H1 (cell line): ENCODE results near the gene RAPGEF5. TPM values are rescaled to one million over a fixed set of nuclear protein-coding genes. Genes with fewer than 3 reads are reported as not detected.

ENCODE experiments used
- CTCF ChIA-PET: fragments of 300-600 bp; sonication (Branson Sonifier 250); formaldehyde crosslinking; loops from one replicate; lab custom pipeline; 2021; ENCODE audit not compliant: partially characterized antibody; lab: Charles Lee
- POLR2A ChIA-PET: fragments of 300-600 bp; sonication (Branson Sonifier 250); formaldehyde crosslinking; loops from one replicate; lab custom pipeline; 2021; ENCODE audit warnings: inconsistent platforms; ENCODE audit not compliant: partially characterized antibody; lab: Charles Lee
- DNase-seq, 2 experiments: peaks; one replicate each; pipeline versions ENCODE4 v3.0.0 to v3.0.0-alpha.2; 2010 to 2022; ENCODE audit warnings: low spot score in 2 of 2, low read depth in 1 of 2, mixed read lengths in 1 of 2
- FAIRE-seq: peaks from 2 replicates; lab custom pipeline; 2011; peaks lifted over from hg19 to GRCh38; lab: Jason Lieb, UNC
- H2AFZ ChIP-seq: 2 replicates; pipeline ENCODE4 v1.8.1; 2012; ENCODE audit warnings: low read length, inconsistent platforms
- H2AK5ac ChIP-seq: 2 replicates; pipeline ENCODE4 v1.6.1; 2013; ENCODE audit warnings: low read depth, low read length
- H2BK120ac ChIP-seq: replicated peaks from 2 replicates; pipeline ENCODE3; 2013; ENCODE audit warnings: low read depth, low read length, inconsistent platforms
- H2BK12ac ChIP-seq: 2 replicates; pipeline ENCODE4 v1.6.1; 2013; ENCODE audit warnings: low read depth, low read length
- H2BK15ac ChIP-seq: 2 replicates; pipeline ENCODE4 v1.6.1; 2013; ENCODE audit warnings: low read length
- H2BK20ac ChIP-seq: 2 replicates; pipeline ENCODE4 v1.6.1; 2013; ENCODE audit warnings: low read length
- H2BK5ac ChIP-seq: 2 replicates; pipeline ENCODE4 v1.6.1; 2013; ENCODE audit warnings: low read depth, low read length
- H3K14ac ChIP-seq: 2 replicates; pipeline ENCODE4 v1.6.1; 2013; ENCODE audit warnings: inconsistent platforms; ENCODE audit not compliant: insufficient read length
- H3K18ac ChIP-seq: 2 replicates; pipeline ENCODE4 v1.6.1; 2013; ENCODE audit warnings: low read length; ENCODE audit errors: extremely low read depth
- H3K23ac ChIP-seq: 2 replicates; pipeline ENCODE4 v1.6.1; 2013; ENCODE audit warnings: inconsistent platforms; ENCODE audit not compliant: insufficient read length
- H3K23me2 ChIP-seq: 2 replicates; pipeline ENCODE4 v1.6.1; 2013; ENCODE audit warnings: low read depth, low read length
- H3K27ac ChIP-seq: 2 replicates; pipeline ENCODE4 v1.6.1; 2011; ENCODE audit warnings: low read depth, low read length, inconsistent platforms
- H3K27me3 ChIP-seq, 4 experiments: replicated peaks in 1 of 4; 1 replicate in 1 of 4; 2 replicates in 3 of 4; pipeline versions ENCODE4 v1.6.1 to v1.8.1; 2011 to 2013; ENCODE audit warnings: low read length in 3 of 4, mild to moderate bottlenecking in 3 of 4, inconsistent platforms in 2 of 4, mixed read lengths in 2 of 4, moderate library complexity in 1 of 4; ENCODE audit not compliant: control insufficient read depth in 3 of 4, insufficient read depth in 3 of 4; ENCODE audit errors: extremely low read depth in 1 of 4
- H3K36me3 ChIP-seq, 4 experiments: 2 replicates each; pipeline versions ENCODE4 v1.6.1 to v1.8.1; 2011 to 2013; ENCODE audit warnings: mild to moderate bottlenecking in 4 of 4, low read length in 3 of 4, moderate library complexity in 2 of 4, control low read depth in 1 of 4, inconsistent platforms in 1 of 4; ENCODE audit not compliant: insufficient read depth in 4 of 4, control insufficient read depth in 2 of 4
- H3K4ac ChIP-seq: replicated peaks from 2 replicates; pipeline ENCODE3; 2013; ENCODE audit warnings: low read length, low read depth, mixed read lengths, inconsistent platforms; ENCODE audit not compliant: insufficient read length
- H3K4me1 ChIP-seq, 4 experiments: replicated peaks in 1 of 4; 1 replicate in 1 of 4; 2 replicates in 3 of 4; pipeline versions ENCODE4 v1.6.1 to v1.8.1; 2011 to 2013; ENCODE audit warnings: low read length in 3 of 4, inconsistent platforms in 2 of 4, mixed read lengths in 1 of 4; ENCODE audit not compliant: insufficient read depth in 4 of 4, control insufficient read depth in 3 of 4
- H3K4me2 ChIP-seq, 2 experiments: 2 replicates each; pipeline versions ENCODE4 v1.6.1 to v1.8.1; 2011 to 2013; ENCODE audit warnings: low read depth in 2 of 2, low read length in 2 of 2, control low read depth in 1 of 2, inconsistent platforms in 1 of 2, mild to moderate bottlenecking in 1 of 2; ENCODE audit not compliant: insufficient read depth in 1 of 2
- H3K4me3 ChIP-seq, 4 experiments: fragments of 200-600, 300-600 bp in 1 of 4; sonication (generic), shearing (Covaris generic), sonication (Bioruptor Twin) in 1 of 4; 2 replicates each; pipeline versions ENCODE4 v1.5.1 to v1.8.1; 2011 to 2016; ENCODE audit warnings: low read length in 4 of 4, low read depth in 3 of 4, control low read depth in 2 of 4, inconsistent platforms in 2 of 4, mild to moderate bottlenecking in 2 of 4, mixed read lengths in 1 of 4, moderate library complexity in 1 of 4; ENCODE audit not compliant: insufficient read depth in 2 of 4; ENCODE audit errors: extremely low read depth in 1 of 4
- H3K56ac ChIP-seq: replicated peaks from 2 replicates; pipeline ENCODE3; 2013; ENCODE audit warnings: low read depth, mild to moderate bottlenecking, mixed read lengths, low read length, inconsistent platforms; ENCODE audit not compliant: insufficient read length
- H3K79me1 ChIP-seq: 2 replicates; pipeline ENCODE4 v1.6.1; 2013; ENCODE audit warnings: low read depth, low read length, control low read depth
- H3K79me2 ChIP-seq, 2 experiments: 2 replicates each; pipeline versions ENCODE4 v1.6.1 to v1.8.1; 2012 to 2013; ENCODE audit warnings: low read length in 2 of 2, mild to moderate bottlenecking in 2 of 2, inconsistent platforms in 1 of 2; ENCODE audit not compliant: insufficient read depth in 2 of 2, control insufficient read depth in 1 of 2
- H3K9ac ChIP-seq, 4 experiments: replicated peaks in 1 of 4; 1 replicate in 1 of 4; 2 replicates in 3 of 4; pipeline versions ENCODE4 v1.6.1 to v1.8.1; 2011 to 2013; ENCODE audit warnings: low read depth in 3 of 4, low read length in 3 of 4, control low read depth in 2 of 4, mild to moderate bottlenecking in 2 of 4, moderate library complexity in 2 of 4, inconsistent platforms in 1 of 4; ENCODE audit errors: extremely low read depth in 1 of 4
- H3K9me3 ChIP-seq, 2 experiments: 2 replicates each; pipeline versions ENCODE4 v1.6.1 to v1.8.1; 2012 to 2013; ENCODE audit warnings: mild to moderate bottlenecking in 2 of 2, moderate library complexity in 2 of 2, control low read depth in 1 of 2, inconsistent platforms in 1 of 2, low read depth in 1 of 2, low read length in 1 of 2, mixed read lengths in 1 of 2; ENCODE audit not compliant: insufficient read depth in 2 of 2
- H4K20me1 ChIP-seq, 2 experiments: replicated peaks in 1 of 2; 2 replicates each; pipeline versions ENCODE3 to v1.8.1; 2011 to 2013; ENCODE audit warnings: inconsistent platforms in 2 of 2, low read length in 2 of 2, mild to moderate bottlenecking in 1 of 2; ENCODE audit not compliant: insufficient read depth in 2 of 2, control insufficient read depth in 1 of 2
- H4K5ac ChIP-seq: 2 replicates; pipeline ENCODE4 v1.6.1; 2013; ENCODE audit warnings: low read length, low read depth, mixed read lengths, inconsistent platforms; ENCODE audit not compliant: insufficient read length
- H4K8ac ChIP-seq: 2 replicates; pipeline ENCODE4 v1.8.0; 2013; ENCODE audit warnings: mild to moderate bottlenecking, moderate library complexity, low read length, inconsistent platforms; ENCODE audit not compliant: insufficient read depth; ENCODE audit errors: extremely low read depth
- H4K91ac ChIP-seq: replicated peaks from 2 replicates; pipeline ENCODE3; 2013; ENCODE audit warnings: low read length, mixed read lengths, inconsistent platforms; ENCODE audit not compliant: insufficient read length
- GABPA ChIP-seq: IDR thresholded peaks from 2 replicates; pipeline ENCODE4 v1.6.1; 2011; ENCODE audit warnings: mild to moderate bottlenecking, low read length, moderate library complexity, borderline replicate concordance; ENCODE audit not compliant: insufficient read depth
- JUN ChIP-seq: IDR thresholded peaks from 2 replicates; pipeline ENCODE4 v1.6.1; 2011; ENCODE audit warnings: low read depth, mild to moderate bottlenecking, improper control_type of control experiment, low read length
- KDM1A ChIP-seq: fragments of 200-600, 300-600 bp; sonication (generic); IDR thresholded peaks from 2 replicates; pipeline ENCODE4 v1.7.1; 2016; ENCODE audit warnings: mild to moderate bottlenecking, low read length, borderline replicate concordance
- RAD21 ChIP-seq, 2 experiments: IDR thresholded peaks in 1 of 2; conservative IDR thresholded peaks in 1 of 2; 2 replicates each; pipeline ENCODE4 v1.6.1; 2011; ENCODE audit warnings: low read depth in 2 of 2, low read length in 2 of 2, improper control_type of control experiment in 1 of 2, inconsistent platforms in 1 of 2, mild to moderate bottlenecking in 1 of 2, moderate library complexity in 1 of 2
- TEAD4 ChIP-seq: IDR thresholded peaks from 2 replicates; pipeline ENCODE4 v1.6.1; 2012; ENCODE audit warnings: low read depth, low read length, inconsistent platforms, mixed read lengths
- WGBS, 2 experiments: shearing (Covaris generic) in 1 of 2; methylation state at CpG; one replicate each; pipeline versions ENCODE4 v1.1.6 to v1.1.7; 2013 to 2015; ENCODE audit warnings: low lambda C conversion rate in 2 of 2, mixed read lengths in 2 of 2, inconsistent platforms in 1 of 2, low coverage in 1 of 2, missing lambda C conversion rate in 1 of 2; ENCODE audit not compliant: insufficient replicate concordance in 2 of 2, insufficient coverage in 1 of 2, insufficient read length in 1 of 2; ENCODE audit errors: extremely low coverage in 1 of 2, missing lambda C conversion rate in 1 of 2; 5-methylcytosine and 5-hydroxymethylcytosine counted together
- polyA plus RNA-seq, 7 experiments: library from polyadenylated mRNA; depleted of rRNA in 3 of 7; stranded (reverse) in 5 of 7; unstranded in 2 of 7; fragments of >200 nt in 5 of 7; fragments of 200-250 nt in 2 of 7; gene quantifications; 1 replicate in 5 of 7; 2 replicates in 1 of 7; 4 replicates in 1 of 7; pipeline versions ENCODE4 v1.2.1 to v1.2.3, GENCODE V29; 2011 to 2013; ENCODE audit warnings: missing spikeins in 2 of 7, mixed read lengths in 2 of 7
- total RNA-seq: library from RNA; stranded (reverse); fragmentation: NEBNext Ultra II Directional; extraction: Animal tissue kit (Norgen Biotek cat#: 25700); gene quantifications from 2 replicates; pipeline ENCODE4 v1.2.1, GENCODE V29; 2021

The RAPGEF5 gene
- total and polyA plus RNA-seq, 2 of the 8 experiments (the other 6 are each of a cell fraction or from before 2014, with no cell fraction given) = 4.4 to 22.9 TPM

GRCh38 chr7:22241805-22242390, 115.1 kb downstream of the RAPGEF5 start:
- Histone ChIP-seq H3K36me3 (peaks cover 0 to 2% (median 0%) of the 10 kb centered on the region in 4 experiments; a peak in 2 of 8 replicates), H4K8ac (no peak overlapping the region), H3K4ac (no peak overlapping the region), H3K4me3 (no peak overlapping the region), H3K79me2 (no peaks in the 10 kb centered on the region), H2BK5ac (peak overlapping the region; percentile 44), H4K5ac (no peak overlapping the region), H3K79me1 (peaks cover 2% of the 10 kb centered on the region; the same call in 1 of the 2 replicates), H3K14ac (no peak overlapping the region), H3K4me2 (no peak overlapping the region), H4K91ac (no peak overlapping the region), H2AFZ (no peak overlapping the region), H2BK120ac (no peak overlapping the region), H3K18ac (no peak overlapping the region; the same call in 1 of the 2 replicates), H3K27me3 (no peaks in the 10 kb centered on the region), H3K23me2 (peaks cover 2% of the 10 kb centered on the region; the same call in 1 of the 2 replicates), H3K4me1 (no peaks in the 10 kb centered on the region; a peak in 1 of 7 replicates), H3K9ac (no peak overlapping the region), H3K9me3 (no peaks in the 10 kb centered on the region), H2BK20ac (no peak overlapping the region), H3K27ac (no peak overlapping the region), H3K23ac (no peak overlapping the region), H2AK5ac (no peak overlapping the region), H2BK15ac (no peak overlapping the region), H4K20me1 (peaks cover 0 to 2% of the 10 kb centered on the region in 2 experiments), H2BK12ac (no peak overlapping the region), H3K56ac (no peak overlapping the region)
- TF ChIP-seq TEAD4 (no peak), RAD21 (IDR thresholded peaks at IDR 0.05 in 1 of 2, conservative IDR thresholded peaks at IDR 0.05 in 1 of 2; ENCODE audit: low read depth in 2 of 2, low read length in 2 of 2) (no peak), GABPA (no peak), KDM1A (no peak), JUN (no peak)
- ChIA-PET CTCF (interaction anchor here (1.1 kb wide), 1 partner anchor 9 kb away, joined by 3 read pairs; no protein-coding TSS in a partner anchor), POLR2A (no interaction called here)
- FAIRE-seq (no peak), DNase-seq (no peak)
- 97% methylated on average over 2 of the region's 2 CpGs; no CpG with 5 or more reads in 1 of the 2 experiments for WGBS, 2 experiments
